Measurements from ENCODE around the gene SPIN1.

- TF ChIP-seq CTCF (conservative IDR thresholded peaks at IDR 0.05): no peak
- TF ChIP-seq ZFX (IDR thresholded peaks at IDR 0.05): no peak
Observed at GRCh38 chr9:88387552-88388202, 567 bp upstream of the SPIN1 start.

Data from C4-2B (cell line).